Measurements from ENCODE around the gene NSUN3.

DNA sequence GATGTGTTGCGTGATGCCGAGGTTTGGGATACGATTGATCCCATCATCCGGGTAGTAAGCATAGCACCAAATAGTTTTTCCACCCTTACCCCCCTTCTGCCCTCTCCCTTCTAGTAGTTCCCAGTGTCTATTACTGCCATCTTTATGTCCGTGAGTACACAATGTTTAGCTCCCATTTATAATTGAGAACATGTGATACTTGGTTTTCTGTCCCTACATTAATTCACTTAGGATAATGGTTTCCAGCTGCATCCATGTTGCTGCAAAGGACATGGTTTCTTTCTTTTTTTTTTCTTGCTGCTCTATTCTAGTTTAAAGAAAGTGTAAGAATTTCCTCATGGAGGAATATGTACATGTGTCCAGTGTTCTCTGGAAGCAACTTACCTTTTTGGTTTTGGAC is 51.8 kb downstream of the NSUN3 start:
- no peak for TF ChIP-seq TAF1 (IDR thresholded peaks at IDR 0.05; ENCODE audit: borderline replicate concordance, low read depth, low read length)
- TF ChIP-seq POLR2A (IDR thresholded peaks at IDR 0.05; ENCODE audit: low read depth, low read length): no peak
